ENCODE results near the gene OSBPL5.

OSBPL5 gene

GRCh38 chr11:3058753-3059664 lies 106.1 kb downstream of the OSBPL5 start:
- no peak for DNase-seq (ENCODE audit: low read depth in 2 of 2, low spot score in 1 of 2)

- DNase-seq (ENCODE audit: low read depth in 2 of 2, low spot score in 1 of 2) = peak; percentile 80 to 87
These were observed 107.8 kb downstream of the OSBPL5 start, which contains the start of gene CARS1 for GRCh38 chr11:3057069-3057963. CARS1 (minus strand) TSS chr11:3057423; CDS start chr11:3057367, 56 bp downstream.

GRCh38 chr11:3056296-3057068 lies 108.6 kb downstream of the OSBPL5 start:
- no peak for DNase-seq (ENCODE audit: low read depth in 2 of 2, low spot score in 1 of 2)

GRCh38 chr11:3055891-3056290 lies 109.2 kb downstream of the OSBPL5 start:
- no peak for DNase-seq (ENCODE audit: low read depth in 2 of 2, low spot score in 1 of 2)

DNA sequence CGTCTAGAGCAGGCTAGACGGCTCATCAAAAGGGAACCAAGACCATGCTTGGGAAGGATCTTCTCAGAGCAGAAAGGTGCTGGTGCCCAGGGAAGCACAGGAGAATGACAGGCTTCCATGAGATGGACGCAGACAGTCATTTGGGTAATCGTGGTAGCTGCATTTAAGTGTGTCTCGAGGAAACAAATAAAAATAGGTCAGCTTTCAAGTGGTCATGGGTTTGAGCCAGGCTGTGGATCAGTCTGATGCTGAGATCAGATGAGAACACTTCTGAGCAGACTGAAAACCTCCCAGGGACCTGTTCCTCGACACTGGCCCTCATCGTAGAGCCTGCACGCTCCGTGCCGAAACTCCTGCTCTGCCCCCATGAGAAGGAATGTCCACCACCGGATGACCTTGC lies 112.5 kb downstream of the OSBPL5 start:
- no peak for DNase-seq (ENCODE audit: low read depth in 2 of 2, low spot score in 1 of 2)

GRCh38 chr11:3052109-3052479 lies 113.0 kb downstream of the OSBPL5 start:
- no peak for DNase-seq (ENCODE audit: low read depth in 2 of 2, low spot score in 1 of 2)

- DNase-seq (ENCODE audit: low read depth in 2 of 2, low spot score in 1 of 2) = no peak
These were observed 113.7 kb downstream of the OSBPL5 start for GRCh38 chr11:3051196-3052108.

DNA sequence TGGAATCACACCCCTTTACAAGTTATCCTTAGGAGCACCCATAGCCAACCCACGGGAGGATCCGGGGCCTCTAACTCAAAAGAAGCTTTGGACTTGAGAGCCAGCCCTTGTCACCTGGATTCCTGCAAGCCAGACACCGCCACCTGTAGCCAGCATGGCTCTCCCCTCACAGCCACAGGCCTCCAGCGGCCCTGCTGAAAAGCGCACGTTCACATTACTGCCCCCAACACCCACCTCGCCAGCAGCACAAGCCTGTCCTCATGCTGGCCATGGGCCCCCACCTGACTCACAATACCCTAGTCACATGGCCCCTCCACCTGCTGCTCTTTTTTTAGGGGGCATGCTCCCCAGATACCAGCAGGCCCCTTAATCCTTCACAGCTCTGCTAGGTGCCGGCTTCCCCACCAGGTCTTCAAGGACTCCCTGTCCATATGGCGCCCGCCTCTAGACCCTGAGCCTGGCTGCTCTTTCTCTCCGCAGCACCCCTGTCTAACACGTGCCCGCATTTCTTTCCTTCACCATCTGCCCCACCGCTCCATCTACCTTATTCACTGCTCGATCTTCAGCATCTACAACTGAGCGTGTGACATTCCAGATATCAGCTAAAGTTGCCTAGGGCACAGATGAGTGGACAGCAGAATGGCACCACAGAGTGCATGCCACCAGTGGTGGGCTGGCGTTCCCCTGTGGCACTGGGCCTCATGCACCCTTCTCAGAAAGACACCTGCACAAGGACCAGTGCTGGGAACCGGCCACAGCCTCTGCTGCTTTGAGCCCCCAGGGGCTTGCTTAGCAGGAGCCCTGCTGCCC lies 114.5 kb downstream of the OSBPL5 start:
- DNase-seq (ENCODE audit: low read depth in 2 of 2, low spot score in 1 of 2) = no peak

DNA sequence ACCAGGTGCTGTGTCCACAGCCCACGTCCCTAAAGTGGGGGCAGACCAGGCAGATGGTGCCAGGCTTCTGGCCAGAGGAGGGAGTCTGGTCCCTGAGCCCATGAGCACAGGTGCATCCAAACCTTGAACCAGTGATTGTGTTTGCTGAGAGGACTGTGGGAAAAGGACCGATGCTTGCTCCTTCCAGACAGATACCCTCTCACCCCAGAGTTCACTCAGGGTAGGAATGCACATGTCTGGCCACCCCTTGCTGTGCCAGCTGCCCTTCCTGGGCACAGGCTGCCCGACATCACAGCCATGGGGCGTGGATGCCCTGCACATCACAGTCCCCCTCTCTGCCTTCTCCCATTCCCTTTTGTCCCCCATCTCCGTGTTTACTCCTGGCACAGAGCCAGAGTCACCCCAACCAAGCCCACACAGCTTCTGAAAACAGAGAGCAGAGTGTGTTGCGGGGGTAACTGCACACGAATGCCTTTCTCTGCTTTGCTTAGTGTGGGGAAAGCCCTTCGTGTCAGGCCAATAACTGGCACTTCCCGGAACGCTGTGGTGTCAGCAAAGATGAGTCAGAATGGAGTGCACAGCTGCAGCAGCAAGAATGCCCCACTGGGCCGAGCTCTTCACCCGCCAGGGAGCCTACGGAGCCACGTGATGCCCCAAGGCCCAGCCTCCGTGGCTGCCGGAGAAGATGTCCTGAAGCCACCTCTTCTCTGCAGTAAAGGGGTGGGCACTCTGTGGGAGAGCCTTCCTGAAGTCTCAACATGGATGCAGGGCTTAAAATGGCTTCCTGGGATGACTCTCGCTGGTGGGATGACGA lies 115.5 kb downstream of the OSBPL5 start:
- DNase-seq (ENCODE audit: low read depth in 2 of 2, low spot score in 1 of 2) = peak in 1 of 2 donors; percentile 42

- no peak for DNase-seq (ENCODE audit: low read depth in 2 of 2, low spot score in 1 of 2)
These were observed 117.5 kb downstream of the OSBPL5 start for GRCh38 chr11:3047637-3048036.

DNA sequence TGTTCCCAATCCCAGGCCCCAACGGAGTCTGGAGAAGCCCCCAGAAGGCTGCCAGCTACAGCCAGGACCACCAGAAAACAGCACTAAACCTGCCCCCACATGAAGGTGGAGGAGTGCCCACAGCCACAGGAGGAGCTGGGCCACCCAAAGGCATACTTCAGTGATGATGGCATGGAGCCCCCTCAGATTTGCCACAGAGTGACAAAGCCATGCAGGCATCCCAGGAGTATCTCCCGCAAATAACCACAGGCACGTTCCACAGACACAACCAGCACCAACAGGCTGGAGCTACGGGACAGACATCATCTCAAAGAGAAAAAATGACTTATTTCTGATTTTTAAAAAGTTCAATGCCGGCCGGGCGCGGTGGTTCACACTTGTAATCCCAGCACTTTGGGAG lies 118.5 kb downstream of the OSBPL5 start:
- DNase-seq (ENCODE audit: low read depth in 2 of 2, low spot score in 1 of 2) = no peak

DNA sequence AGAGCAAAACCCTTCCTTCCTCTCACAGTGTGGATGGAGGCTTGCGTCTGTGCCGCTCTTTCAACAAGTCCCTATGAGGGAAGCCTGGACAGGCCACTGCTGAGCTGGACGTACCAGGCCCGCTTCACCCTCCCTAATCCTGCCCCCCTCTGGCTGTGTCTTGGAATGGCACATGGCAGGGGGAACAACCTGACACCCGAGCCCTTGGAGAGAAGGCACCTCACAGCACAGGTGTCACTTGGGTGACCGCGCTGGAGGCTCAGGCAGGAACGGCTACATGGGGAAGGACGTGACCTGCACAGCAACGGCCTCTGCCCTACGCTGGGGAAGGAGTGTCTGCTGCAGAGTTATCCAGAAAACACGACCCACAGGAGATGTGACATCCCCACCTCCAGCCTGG lies 118.9 kb downstream of the OSBPL5 start:
- DNase-seq (ENCODE audit: low read depth in 2 of 2, low spot score in 1 of 2) = no peak

GRCh38 chr11:3044915-3045314 lies 120.2 kb downstream of the OSBPL5 start:
- no peak for DNase-seq (ENCODE audit: low read depth in 2 of 2, low spot score in 1 of 2)

- DNase-seq (ENCODE audit: low read depth in 2 of 2, low spot score in 1 of 2) = no peak
These were observed 121.1 kb downstream of the OSBPL5 start for GRCh38 chr11:3044004-3044403.

DNA sequence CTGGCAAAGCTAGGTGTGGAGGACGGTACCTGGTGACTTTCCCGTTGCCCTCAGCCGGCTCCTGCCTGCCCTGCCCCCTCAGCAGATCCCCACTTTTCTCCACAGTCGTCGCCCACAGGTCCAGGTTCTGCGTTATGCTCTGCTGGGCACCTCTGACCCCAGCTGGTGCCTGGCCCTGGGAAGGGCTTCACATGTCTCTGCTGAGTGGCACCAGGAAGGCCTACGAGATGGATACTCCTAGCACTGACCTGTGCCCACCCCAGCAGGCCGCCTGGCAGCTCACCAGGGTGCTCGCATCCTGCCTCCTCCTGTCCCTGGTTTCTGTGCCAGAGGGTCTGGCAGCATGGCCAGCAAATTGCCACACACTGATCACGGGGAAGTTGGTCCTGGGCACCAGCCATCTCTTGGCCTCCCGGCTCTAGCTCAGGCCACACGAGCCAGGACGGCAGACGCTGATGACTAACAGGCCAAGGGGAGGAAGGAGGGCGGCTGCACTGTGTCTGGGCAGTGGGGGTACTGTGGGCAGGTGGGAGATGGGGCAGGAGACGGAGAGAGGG lies 121.7 kb downstream of the OSBPL5 start:
- DNase-seq (ENCODE audit: low read depth in 2 of 2, low spot score in 1 of 2) = no peak

- no peak for DNase-seq (ENCODE audit: low read depth in 2 of 2, low spot score in 1 of 2)
These were observed 122.4 kb downstream of the OSBPL5 start for GRCh38 chr11:3042496-3043314.

DNA sequence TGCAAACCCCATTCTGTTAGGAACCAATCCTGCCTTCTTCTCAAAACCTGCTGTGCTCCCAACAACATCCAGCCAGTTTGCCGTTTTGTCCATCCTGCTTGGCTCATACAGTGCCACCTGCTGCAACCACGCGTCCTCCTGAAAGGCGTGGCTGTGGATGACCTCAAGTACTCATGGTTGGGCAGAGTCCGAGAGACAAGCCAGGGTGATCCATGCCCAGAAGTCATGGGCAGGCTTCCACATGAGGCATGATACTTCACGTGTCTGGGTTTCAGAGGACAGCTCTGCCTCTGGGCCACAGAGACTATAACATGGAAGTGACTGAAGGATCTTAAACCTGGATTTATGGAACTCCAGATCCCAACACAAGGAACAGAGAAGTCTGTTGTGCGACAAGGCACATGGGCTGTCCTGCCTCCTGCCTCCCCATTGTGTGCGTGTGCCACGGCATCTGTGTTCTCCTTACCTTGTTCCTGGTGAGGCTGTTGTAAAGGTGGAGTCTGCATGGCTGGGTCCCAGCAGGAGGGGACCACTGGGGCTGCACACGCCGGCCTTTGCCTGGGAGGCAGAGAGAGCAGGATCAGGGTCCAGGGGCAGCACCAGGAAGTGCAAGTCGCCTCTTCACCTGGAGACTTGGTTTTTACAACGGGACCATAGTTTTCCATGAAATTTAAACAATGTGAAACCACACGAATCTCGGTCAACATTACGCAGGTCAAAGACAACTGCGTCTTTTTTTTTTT lies 123.2 kb downstream of the OSBPL5 start:
- no peak for DNase-seq (ENCODE audit: low read depth in 2 of 2, low spot score in 1 of 2)

Data from stimulated activated CD8-positive, alpha-beta memory T cell treated with anti-CD3 and anti-CD28 coated beads, Interleukin-4, amount 100 ng/mL, for 1 hour (primary cell).